Psoas muscle (tissue), 8 donors: ENCODE data around the gene PTPN3. TPM values are rescaled to one million over a fixed set of nuclear protein-coding genes. Genes with fewer than 3 reads are reported as not detected.

Experiments used
- ATAC-seq, 4 donors: fragments of 200-7000 bp; cut with Tn5 transposase; one replicate each; pipeline ENCODE4 v1.9.1; 2020; ENCODE audit warnings: moderate library complexity in 3 of 4, mild to moderate bottlenecking in 2 of 4
- DNase-seq, 2 donors: peaks; one replicate each; pipeline ENCODE4 v3.0.0-alpha.2; 2020
- H3K27ac ChIP-seq: fragments of 200-600 bp; one replicate; pipeline ENCODE4 v1.8.0; 2022
- H3K27me3 ChIP-seq, 3 donors: fragments of 200-600 bp in 1 of 3; one replicate each; pipeline versions ENCODE4 v1.6.1 to v1.8.0; 2013 to 2022; ENCODE audit warnings: low read length in 2 of 3, mild to moderate bottlenecking in 2 of 3, moderate library complexity in 1 of 3; ENCODE audit not compliant: insufficient read depth in 3 of 3
- H3K36me3 ChIP-seq, 2 donors: fragments of 200-600 bp in 1 of 2; one replicate each; pipeline versions ENCODE4 v1.6.1 to v1.8.0; 2013 to 2022; ENCODE audit warnings: low read depth in 1 of 2, mild to moderate bottlenecking in 1 of 2, moderate library complexity in 1 of 2; ENCODE audit not compliant: insufficient read depth in 1 of 2
- H3K4me1 ChIP-seq: fragments of 200-600 bp; one replicate; pipeline ENCODE4 v1.8.0; 2022
- H3K4me3 ChIP-seq: fragments of 200-600 bp; one replicate; pipeline ENCODE4 v1.8.0; 2022; ENCODE audit warnings: mild to moderate bottlenecking
- H3K9me3 ChIP-seq: fragments of 200-600 bp; one replicate; pipeline ENCODE4 v1.8.0; 2022
- CTCF ChIP-seq: fragments of 200-600 bp; IDR thresholded peaks from one replicate; pipeline ENCODE4 v1.8.0; 2022; ENCODE audit warnings: antibody characterized with exemption
- WGBS, 3 donors: extraction: QIAGEN DNeasy Blood & Tissue Kit; methylation state at CpG; one replicate each; pipeline versions ENCODE4 v1.1.6 to v1.1.7; 2013; 5-methylcytosine and 5-hydroxymethylcytosine counted together
- intact Hi-C, 2 donors: fragments of 100-400 bp; cut with DNase I; formaldehyde crosslinking; loops; one replicate each; pipeline versions ENCODE4 v1.11.0 to v1.14.2; 2022
- polyA plus RNA-seq, 3 donors: library from polyadenylated mRNA; stranded (reverse); fragments of 200-250 nt; gene quantifications; one replicate each; pipeline ENCODE4 v1.2.3, GENCODE V29; 2013
- total RNA-seq, 4 donors: library from RNA; stranded (reverse); fragmentation: NEBNext Ultra II Directional in 2 of 4; extraction: Animal tissue kit (Norgen Biotek cat#: 25700) in 2 of 4; gene quantifications; one replicate each; pipeline versions ENCODE4 v1.2.1 to v1.2.4, GENCODE V29; 2021 to 2023
- donor health status: healthy with polysubstance abuse.
- donor health status: DM: no; HTN: no; CAD: no; lungs with moderate emphysema.
- donor health status: Bipolar disorder and iron deficiency.
- donor health status: healthy.
- donor health status: DM: yes; HTN: yes; CAD: no.
- donor health status: DM: no; HTN: no; CAD: no.
- donor health status: DM: no; HTN: no; CAD: no.
- donor health status: DM: yes; HTN: yes; CAD: no.

PTPN3 gene
- total and polyA plus RNA-seq, 7 donors: 8.8 to 130 (median 46.5) TPM

GRCh38 chr9:109403116-109403515, 95.0 kb downstream of the PTPN3 start:
- 50 to 57% (median 56%) methylated on average over 2 of the region's 2 CpGs for WGBS, 3 donors
- intact Hi-C loops: no loop called here
- Histone ChIP-seq H3K27ac (no peak overlapping the region), H3K4me1 (no peaks in the 10 kb centered on the region), H3K36me3 (peaks cover 0 to 98% of the 10 kb centered on the region in 2 donors), H3K27me3 (no peaks in the 10 kb centered on the region), H3K4me3 (no peak overlapping the region), H3K9me3 (no peaks in the 10 kb centered on the region)
- DNase-seq (no peak), ATAC-seq (no peak)
- no peak for TF ChIP-seq CTCF

GRCh38 chr9:109401990-109402318, 96.2 kb downstream of the PTPN3 start:
- no peaks in the 10 kb centered on the region for H3K9me3 ChIP-seq
- intact Hi-C loops: no loop called here
- H3K36me3 ChIP-seq: peaks cover 0 to 98% of the 10 kb centered on the region in 2 donors
- no peaks in the 10 kb centered on the region for H3K27me3 ChIP-seq
- DNase-seq: no peak
- WGBS, 3 donors: 64 to 66% (median 65%) methylated on average over 4 of the region's 4 CpGs
- no peak for TF ChIP-seq CTCF
- H3K27ac ChIP-seq: no peak overlapping the region
- no peak overlapping the region for H3K4me3 ChIP-seq
- ATAC-seq: no peak
- H3K4me1 ChIP-seq: no peaks in the 10 kb centered on the region

- ATAC-seq (peak; percentile 52 to 75 (median 66)), DNase-seq (no peak)
- no peak overlapping the region for H3K4me3 ChIP-seq
- no peaks in the 10 kb centered on the region for H3K4me1 ChIP-seq
- H3K9me3 ChIP-seq: no peaks in the 10 kb centered on the region
- H3K27me3 ChIP-seq: no peaks in the 10 kb centered on the region
- peaks cover 0 to 98% of the 10 kb centered on the region in 2 donors for H3K36me3 ChIP-seq
- no peak overlapping the region for H3K27ac ChIP-seq
- WGBS, 3 donors: 68 to 72% (median 70%) methylated on average over 13 of the region's 13 CpGs
- intact Hi-C loops: no loop called here
- TF ChIP-seq CTCF: peak; percentile 48
Observed at GRCh38 chr9:109401169-109401989, 96.7 kb downstream of the PTPN3 start.

GRCh38 chr9:109399258-109399767, 98.8 kb downstream of the PTPN3 start:
- intact Hi-C loops: no loop called here
- peaks cover 0 to 94% of the 10 kb centered on the region in 2 donors for H3K36me3 ChIP-seq
- ATAC-seq: no peak
- no peak for TF ChIP-seq CTCF
- no peaks in the 10 kb centered on the region for H3K27me3 ChIP-seq
- H3K9me3 ChIP-seq: no peaks in the 10 kb centered on the region
- no peak for DNase-seq
- no peak overlapping the region for H3K27ac ChIP-seq
- H3K4me3 ChIP-seq: no peak overlapping the region
- WGBS, 3 donors: 60 to 77% (median 73%) methylated on average over 6 of the region's 6 CpGs
- no peaks in the 10 kb centered on the region for H3K4me1 ChIP-seq
